H4 (cell line): ENCODE data around the gene GSTP1. TPM values are rescaled to one million over a fixed set of nuclear protein-coding genes. Genes with fewer than 3 reads are reported as not detected.
A peak's percentile ranks its signal among the peaks of the same experiment; 100 is the strongest.
"Not testable (repeated sequence)": the region's sequence is repeated elsewhere in the genome, so short reads cannot be mapped to it uniquely, and the experiment has no call there.

ENCODE experiments used
- DNase-seq: peaks from one replicate; pipeline ENCODE4 v3.0.0-alpha.2; 2015; ENCODE audit warnings: low spot score
- total RNA-seq: library from RNA; depleted of rRNA; stranded (reverse); fragments of >200 nt; shearing (Covaris generic); gene quantifications from 2 replicates; pipeline ENCODE4 v1.2.3, GENCODE V29; 2014

The GSTP1 gene
- total RNA-seq, 1 experiment from 2014 or later, result 2,091 TPM

- DNase-seq, result not testable (repeated sequence)
Observed at GRCh38 chr11:67597458-67597857, 13.8 kb downstream of the GSTP1 start.

DNA sequence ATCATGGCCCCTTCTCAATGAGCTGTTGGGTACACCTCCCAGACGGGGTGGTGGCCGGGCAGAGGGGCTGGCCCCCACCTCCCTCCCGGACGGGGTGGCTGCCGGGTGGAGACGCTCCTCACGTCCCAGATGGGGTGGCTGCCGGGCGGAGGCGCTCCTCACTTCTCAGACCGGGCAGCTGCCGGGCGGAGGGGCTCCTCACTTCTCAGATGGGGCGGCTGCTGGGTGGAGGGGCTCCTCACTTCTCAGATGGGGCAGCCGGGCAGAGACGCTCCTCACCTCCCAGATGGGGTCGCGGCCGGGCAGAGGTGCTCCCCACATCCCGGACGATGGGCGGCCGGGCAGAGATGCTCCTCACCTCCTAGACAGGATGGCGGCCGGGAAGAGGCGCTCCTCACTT lies 14.4 kb downstream of the GSTP1 start:
- DNase-seq, result not testable (repeated sequence)

DNA sequence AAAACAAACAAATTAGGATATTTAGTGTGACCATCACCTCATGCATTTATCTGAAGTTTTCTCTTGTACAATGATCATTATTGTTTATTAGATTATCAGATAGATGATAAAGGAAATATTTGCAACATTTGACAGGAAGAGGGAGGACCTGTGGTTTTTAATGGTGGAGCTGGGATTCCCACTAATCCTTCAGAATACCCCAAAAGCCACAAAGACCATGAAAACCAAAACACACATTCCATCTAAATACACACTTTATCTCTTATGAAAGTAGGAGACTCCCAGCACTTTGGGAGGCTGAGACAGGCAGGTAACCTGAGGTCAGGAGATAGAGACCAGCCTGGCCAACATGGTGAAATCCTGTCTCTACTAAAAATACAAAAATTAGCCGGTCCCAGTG lies 15.5 kb downstream of the GSTP1 start:
- DNase-seq, result no peak

DNA sequence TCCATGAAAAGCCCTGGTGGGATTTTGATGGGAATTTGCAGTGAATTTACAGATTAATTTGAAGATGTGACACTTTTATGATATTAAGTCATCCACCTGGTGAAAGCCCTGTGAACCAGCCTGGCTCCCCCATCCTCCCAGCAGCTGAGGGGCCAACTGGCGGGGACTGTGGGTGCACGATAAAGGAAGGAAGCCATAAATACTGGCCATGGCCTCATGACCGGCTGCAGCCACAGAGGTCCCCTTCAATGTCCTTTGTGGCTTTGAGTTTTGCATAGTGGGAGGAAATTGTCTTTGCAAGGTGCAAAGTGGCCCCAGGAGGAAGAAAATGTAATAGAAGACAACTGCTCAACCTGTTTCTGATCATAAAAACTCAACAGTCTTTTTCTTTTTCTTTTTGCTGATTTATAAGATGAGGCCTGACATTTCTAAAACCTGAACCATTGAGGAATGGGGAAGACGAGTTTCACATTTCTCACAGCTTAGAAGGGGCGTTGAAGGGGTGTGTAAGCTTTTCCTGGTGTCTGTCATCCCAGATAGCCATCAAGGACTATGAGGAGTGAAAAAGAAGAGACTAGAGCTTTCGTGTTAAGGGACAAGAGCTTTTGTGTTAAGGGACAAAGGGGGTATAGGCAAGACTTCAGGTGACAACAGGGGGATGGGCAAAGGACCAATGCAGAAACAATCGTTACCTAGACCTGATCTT lies 16.9 kb downstream of the GSTP1 start:
- no peak for DNase-seq

DNA sequence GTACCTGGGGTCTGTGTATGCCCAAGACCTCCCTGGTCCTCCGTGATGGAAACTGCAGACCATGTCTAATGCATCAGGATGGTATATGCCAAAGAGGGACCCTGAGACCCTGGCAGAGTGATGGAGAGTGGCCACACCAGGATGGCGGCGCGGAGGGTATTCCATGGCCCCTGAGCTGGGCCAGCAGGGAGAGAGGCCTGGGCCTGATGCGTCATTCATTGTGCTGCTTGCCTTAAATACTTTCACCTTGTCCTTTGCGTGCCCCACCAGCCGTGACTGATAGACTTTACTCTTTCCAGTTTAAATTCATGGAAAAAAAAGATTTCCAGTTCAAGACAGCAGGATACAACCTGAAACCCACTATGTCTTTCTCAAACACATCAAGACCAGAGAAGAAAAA lies 17.5 kb downstream of the GSTP1 start:
- DNase-seq, result no peak

GRCh38 chr11:67604119-67604518 lies 20.5 kb downstream of the GSTP1 start:
- DNase-seq, result not testable (repeated sequence)

GRCh38 chr11:67604815-67605214 lies 21.2 kb downstream of the GSTP1 start:
- no peak for DNase-seq

DNA sequence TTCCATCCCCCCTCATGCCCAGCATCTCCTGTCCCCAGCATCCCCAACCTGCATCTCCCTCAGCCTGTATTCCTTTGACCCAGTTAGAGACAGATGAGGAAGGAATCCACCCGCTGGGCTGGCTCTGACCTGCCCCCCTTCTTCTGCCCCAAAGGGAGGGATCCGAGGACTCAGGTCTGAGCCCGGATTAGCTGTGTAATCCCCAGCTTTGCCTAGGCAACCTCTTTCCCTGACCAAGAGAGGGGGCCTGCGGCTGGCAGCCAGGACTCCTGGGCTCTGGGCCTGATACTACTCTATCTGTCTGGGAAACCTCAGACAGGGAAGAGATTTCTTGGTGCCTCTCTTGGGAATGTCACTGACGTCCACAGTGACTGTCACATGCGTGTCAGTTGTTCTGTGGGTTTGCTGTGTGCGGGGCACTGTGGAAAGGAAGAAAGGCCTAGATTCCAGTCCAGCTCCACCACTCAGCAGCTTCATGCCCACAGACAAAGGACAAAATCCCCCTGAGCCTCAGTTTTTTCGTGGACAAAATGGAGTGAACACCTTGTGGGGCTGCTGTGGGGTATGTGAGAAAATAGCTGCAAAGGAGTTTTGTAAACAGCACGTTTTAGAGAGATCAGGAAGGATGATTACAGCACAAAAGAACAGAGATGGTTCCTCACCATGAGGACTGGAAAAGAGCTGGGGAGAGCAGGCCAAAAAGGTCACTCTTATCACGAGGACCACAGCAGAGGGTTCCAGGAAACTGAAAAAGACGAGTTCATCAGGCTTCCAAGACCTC lies 21.8 kb downstream of the GSTP1 start:
- DNase-seq, result no peak

GRCh38 chr11:67606093-67606491 lies 22.5 kb downstream of the GSTP1 start:
- no peak for DNase-seq

DNA sequence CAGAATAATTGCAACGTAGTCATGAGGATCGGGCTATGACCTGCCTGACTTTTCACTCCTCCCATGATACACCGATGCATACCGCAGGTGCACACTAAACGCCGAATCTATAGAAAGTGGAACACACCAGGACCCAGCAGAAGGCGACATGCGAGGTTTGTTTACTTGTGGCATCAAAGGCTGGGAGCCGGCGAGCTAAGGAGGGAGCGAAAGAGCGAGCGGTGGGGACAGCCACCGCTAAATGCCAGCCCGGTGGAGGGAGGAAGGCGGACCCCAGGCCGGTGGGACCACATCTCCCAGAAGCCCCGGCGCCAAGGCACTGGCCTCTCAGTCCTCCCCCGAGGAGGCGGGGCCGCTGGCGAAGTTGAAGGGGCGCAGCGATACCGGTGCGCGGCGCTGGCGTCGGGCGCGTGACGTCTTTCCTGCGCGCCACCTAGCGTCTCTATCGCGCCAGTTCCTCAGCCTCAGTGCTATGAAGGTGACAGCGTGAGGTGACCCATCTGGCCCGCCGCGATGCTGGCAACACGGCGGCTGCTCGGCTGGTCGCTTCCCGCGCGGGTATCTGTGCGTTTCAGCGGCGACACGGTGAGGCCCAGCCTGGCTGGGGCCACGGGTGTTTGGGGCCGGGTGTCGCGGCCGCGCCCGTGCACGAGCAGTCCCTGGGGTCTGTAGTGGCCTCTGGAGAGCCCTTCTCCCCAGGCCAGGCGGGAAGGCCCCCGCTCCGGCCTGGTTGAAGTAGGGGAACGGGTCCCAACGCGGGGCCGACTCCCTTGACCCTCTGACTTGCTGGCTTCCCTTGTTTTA lies 23.1 kb downstream of the GSTP1 start, which contains the start of gene NDUFV1:
NDUFV1 (plus strand) TSS at position 445 of the 804 bp plus-strand sequence; CDS start at position 514, 69 bp downstream.
- DNase-seq, result peak; percentile 91

GRCh38 chr11:67607507-67607906 lies 23.9 kb downstream of the GSTP1 start:
- DNase-seq, result no peak

DNA sequence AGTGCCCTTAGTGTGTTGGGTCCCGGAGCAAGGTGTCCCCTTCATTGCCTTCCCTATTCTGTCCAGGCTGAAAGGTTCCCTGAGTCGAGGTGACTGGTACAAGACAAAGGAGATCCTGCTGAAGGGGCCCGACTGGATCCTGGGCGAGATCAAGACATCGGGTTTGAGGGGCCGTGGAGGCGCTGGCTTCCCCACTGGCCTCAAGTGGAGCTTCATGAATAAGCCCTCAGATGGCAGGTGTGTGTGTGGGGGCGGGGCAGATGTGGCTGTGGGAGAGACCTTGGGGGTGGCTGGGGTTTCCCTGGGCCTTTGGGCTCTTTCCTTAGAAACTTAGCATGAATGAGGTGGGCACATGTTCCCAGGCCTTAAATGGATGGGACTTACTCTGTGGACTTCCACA lies 24.9 kb downstream of the GSTP1 start:
- no peak for DNase-seq

DNA sequence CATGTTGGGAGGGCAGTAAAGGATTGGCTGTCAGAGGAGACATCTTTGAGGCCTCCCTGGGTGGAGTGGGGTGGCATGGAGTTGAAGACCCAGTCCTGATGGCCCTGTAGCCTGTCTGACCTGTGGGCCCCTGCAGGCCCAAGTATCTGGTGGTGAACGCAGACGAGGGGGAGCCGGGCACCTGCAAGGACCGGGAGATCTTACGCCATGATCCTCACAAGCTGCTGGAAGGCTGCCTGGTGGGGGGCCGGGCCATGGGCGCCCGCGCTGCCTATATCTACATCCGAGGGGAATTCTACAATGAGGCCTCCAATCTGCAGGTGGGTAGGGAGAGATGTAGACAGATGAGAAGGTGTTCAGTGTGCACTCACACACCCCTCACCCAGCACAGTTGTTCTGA lies 25.7 kb downstream of the GSTP1 start:
- DNase-seq, result no peak

- no peak for DNase-seq
Observed at GRCh38 chr11:67610302-67610868, 26.8 kb downstream of the GSTP1 start.

- no peak for DNase-seq
Observed at GRCh38 chr11:67611165-67611564, 27.6 kb downstream of the GSTP1 start.

DNA sequence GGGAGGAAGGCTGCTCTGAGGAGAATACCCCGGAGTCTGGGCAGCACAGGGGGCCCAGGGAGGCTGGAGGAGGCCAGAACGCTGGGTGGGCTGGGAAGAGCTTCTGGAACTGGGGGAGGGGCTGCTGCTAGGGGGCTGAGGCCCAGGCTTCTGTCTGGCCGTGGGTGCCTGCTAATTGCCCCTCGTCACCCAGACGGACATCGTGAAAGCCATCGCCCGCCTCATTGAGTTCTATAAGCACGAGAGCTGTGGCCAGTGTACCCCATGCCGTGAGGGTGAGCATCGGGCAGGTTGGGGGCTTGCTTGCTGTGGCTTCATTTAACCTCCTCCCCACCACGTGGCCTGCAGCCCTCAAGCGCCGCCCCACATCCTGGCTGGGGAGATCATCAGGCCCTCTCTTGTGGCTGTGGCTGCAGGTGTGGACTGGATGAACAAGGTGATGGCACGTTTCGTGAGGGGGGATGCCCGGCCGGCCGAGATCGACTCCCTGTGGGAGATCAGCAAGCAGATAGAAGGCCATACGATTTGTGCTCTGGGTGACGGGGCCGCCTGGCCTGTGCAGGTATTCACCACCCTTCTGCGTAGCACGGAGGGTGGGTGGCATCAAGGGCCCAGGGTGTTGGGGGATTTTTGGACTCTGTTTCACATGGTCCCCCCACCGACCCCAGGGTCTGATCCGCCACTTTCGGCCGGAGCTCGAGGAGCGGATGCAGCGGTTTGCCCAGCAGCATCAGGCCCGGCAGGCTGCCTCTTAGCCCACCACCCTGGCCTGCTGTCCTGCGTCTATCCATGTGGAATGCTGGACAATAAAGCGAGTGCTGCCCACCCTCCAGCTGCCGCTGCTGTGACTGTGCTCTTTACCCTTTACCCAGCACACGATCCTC lies 28.3 kb downstream of the GSTP1 start:
- no peak for DNase-seq

GRCh38 chr11:67612751-67613150 lies 29.1 kb downstream of the GSTP1 start:
- no peak for DNase-seq

DNA sequence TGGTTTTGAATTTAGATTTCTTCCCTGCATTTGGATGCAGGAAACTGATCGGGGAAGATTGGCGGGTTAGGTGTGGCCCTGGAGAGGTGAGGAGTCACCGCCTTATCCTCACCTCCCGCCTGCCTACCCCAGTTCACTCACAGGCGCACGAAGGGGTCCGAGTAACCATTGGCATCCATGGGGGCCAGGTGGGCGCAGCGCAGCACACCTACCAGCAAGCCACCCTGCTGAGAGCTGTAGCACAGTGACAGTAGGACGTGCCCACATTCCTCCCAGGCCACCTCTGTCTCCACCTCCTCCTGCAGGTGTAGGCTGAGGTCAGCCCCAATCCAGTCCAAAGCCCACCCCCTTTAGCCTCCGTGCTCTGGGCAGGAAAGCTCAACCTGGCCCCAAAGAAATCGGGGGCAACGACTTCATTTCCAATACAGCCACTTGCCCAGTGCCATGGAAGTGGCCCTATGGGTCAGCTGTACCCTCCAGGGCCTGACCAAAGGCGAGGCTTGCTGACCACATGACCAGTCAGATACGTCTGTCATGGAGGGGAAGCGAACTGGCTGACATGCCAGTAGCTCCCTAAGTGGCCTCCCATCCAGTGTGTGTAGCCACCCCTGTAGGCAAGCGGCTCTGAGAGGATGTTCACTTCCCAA lies 29.8 kb downstream of the GSTP1 start:
- no peak for DNase-seq

DNA sequence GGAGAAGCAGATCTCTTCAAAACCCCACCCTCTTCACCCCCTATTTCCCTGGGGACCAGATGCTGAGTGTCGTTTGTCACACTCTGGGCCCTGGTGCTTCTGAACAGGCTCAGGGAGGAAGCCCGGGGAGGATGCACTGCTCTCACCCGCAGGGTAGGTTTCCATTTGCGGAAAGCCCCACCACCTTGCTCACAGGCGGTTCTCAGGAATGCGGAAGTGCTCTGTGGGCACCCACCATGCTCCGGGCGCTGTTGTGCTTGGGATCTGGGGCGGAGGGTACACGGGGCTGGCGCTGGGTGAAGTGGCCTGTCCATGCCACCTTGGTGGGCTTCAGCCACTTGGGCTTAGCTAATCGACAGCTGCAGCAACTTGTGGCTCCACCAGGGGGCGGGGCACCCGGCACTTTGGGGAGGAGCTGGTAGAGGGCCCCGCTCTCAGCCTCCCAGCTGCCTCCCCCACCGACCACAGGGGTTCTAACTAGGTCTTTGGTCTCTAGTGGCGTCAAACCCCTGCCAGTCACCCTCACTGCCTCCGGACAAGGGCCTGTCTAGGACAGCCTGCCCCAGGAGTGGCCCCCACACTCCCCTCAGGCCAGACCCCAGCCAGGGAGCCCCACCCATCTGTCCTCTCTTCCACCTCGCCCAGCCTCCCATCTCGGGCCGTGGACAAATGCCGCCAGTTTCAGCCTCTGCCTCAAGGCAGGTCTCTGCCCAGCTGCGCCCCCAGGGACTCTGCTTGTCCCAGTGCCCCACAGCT lies 30.5 kb downstream of the GSTP1 start:
- DNase-seq, result peak; percentile 2
